GM23338 (cell line): ENCODE measurements around the gene NCK2. TPM values are rescaled to one million over a fixed set of nuclear protein-coding genes. Genes with fewer than 3 reads are reported as not detected.

Experiments used
- ATAC-seq: fragments of 200-7000 bp; cut with Tn5 transposase; 3 replicates; pipeline ENCODE4 v1.9.1; 2020
- DNase-seq: peaks from one replicate; pipeline ENCODE4 v3.0.0-alpha.2; 2015; ENCODE audit warnings: low spot score
- H2AFZ ChIP-seq: fragments of 200-600 bp; sonication (generic); 2 replicates; pipeline ENCODE4 v1.8.0; 2016; ENCODE audit warnings: antibody characterized with exemption, mild to moderate bottlenecking, moderate library complexity
- H3F3A ChIP-seq: fragments of 200-600 bp; sonication (generic); replicated peaks from 2 replicates; pipeline ENCODE4 v1.8.0; 2017; ENCODE audit warnings: antibody characterized with exemption, mixed run types, low read depth
- H3K27ac ChIP-seq: fragments of 200-600 bp; sonication (generic); 2 replicates; pipeline ENCODE4 v1.6.1; 2016; ENCODE audit warnings: low read depth
- H3K27me3 ChIP-seq: fragments of 200-600 bp; sonication (generic); 2 replicates; pipeline ENCODE4 v1.8.0; 2016; ENCODE audit warnings: mild to moderate bottlenecking, mixed run types, moderate library complexity; ENCODE audit not compliant: insufficient read depth
- H3K36me3 ChIP-seq: fragments of 200-600 bp; sonication (generic); 2 replicates; pipeline ENCODE4 v1.8.0; 2016; ENCODE audit warnings: mild to moderate bottlenecking; ENCODE audit not compliant: insufficient read depth
- H3K4me1 ChIP-seq: fragments of 200-600 bp; sonication (generic); 2 replicates; pipeline ENCODE4 v1.8.0; 2016; ENCODE audit warnings: mild to moderate bottlenecking, moderate library complexity; ENCODE audit not compliant: insufficient read depth
- H3K4me2 ChIP-seq: fragments of 200-600 bp; sonication (generic); 2 replicates; pipeline ENCODE4 v1.7.1; 2017; ENCODE audit warnings: mixed run types
- H3K4me3 ChIP-seq: fragments of 200-600 bp; sonication (generic); 2 replicates; pipeline ENCODE4 v1.6.1; 2016; ENCODE audit warnings: mixed run types
- H3K79me2 ChIP-seq: fragments of 200-600 bp; sonication (generic); replicated peaks from 2 replicates; pipeline ENCODE4 v1.8.0; 2017; ENCODE audit warnings: mild to moderate bottlenecking; ENCODE audit not compliant: insufficient read depth
- H3K9me2 ChIP-seq: fragments of 200-600 bp; sonication (generic); 2 replicates; pipeline ENCODE4 v1.8.0; 2017; ENCODE audit not compliant: insufficient read depth
- H4K20me1 ChIP-seq: fragments of 200-600 bp; sonication (generic); replicated peaks from 2 replicates; pipeline ENCODE4 v1.8.0; 2017; ENCODE audit warnings: mild to moderate bottlenecking; ENCODE audit not compliant: insufficient read depth
- H3K27ac Mint-ChIP-seq: 2 replicates; pipeline ENCODE4 v1.8.0; 2020; ENCODE audit warnings: inconsistent platforms, mild to moderate bottlenecking, moderate library complexity, mixed read lengths
- H3K27me3 Mint-ChIP-seq: 3 replicates; pipeline ENCODE4 v1.8.0; 2022; ENCODE audit warnings: low read depth, mild to moderate bottlenecking, moderate library complexity, mixed read lengths, inconsistent platforms; ENCODE audit not compliant: insufficient read depth, poor library complexity
- H3K36me3 Mint-ChIP-seq: 3 replicates; pipeline ENCODE4 v1.8.0; 2021; ENCODE audit warnings: low read depth, mild to moderate bottlenecking, inconsistent platforms, moderate library complexity, mixed read lengths
- H3K4me1 Mint-ChIP-seq: 3 replicates; pipeline ENCODE4 v1.8.0; 2020; ENCODE audit warnings: mild to moderate bottlenecking, inconsistent platforms, mixed read lengths
- H3K4me3 Mint-ChIP-seq: 3 replicates; pipeline ENCODE4 v1.8.0; 2021; ENCODE audit warnings: moderate library complexity, mild to moderate bottlenecking, inconsistent platforms, mixed read lengths
- H3K9me3 Mint-ChIP-seq: 3 replicates; pipeline ENCODE4 v1.8.0; 2020; ENCODE audit warnings: moderate library complexity, mild to moderate bottlenecking, inconsistent platforms, mixed read lengths
- CREB1 ChIP-seq: fragments of 250-450 bp; sonication (Bioruptor Pico); IDR thresholded peaks from 2 replicates; pipeline ENCODE4 v1.5.0; 2020; ENCODE audit warnings: low read depth, mild to moderate bottlenecking, moderate library complexity
- CTCF ChIP-seq, 2 experiments: fragments of 200-600 bp in 1 of 2; sonication (generic) in 1 of 2; conservative IDR thresholded peaks; 2 replicates each; pipeline versions ENCODE4 v1.5.1 to v1.6.1; 2016 to 2017; ENCODE audit warnings: antibody characterized with exemption in 2 of 2, low read depth in 2 of 2, mild to moderate bottlenecking in 2 of 2, moderate library complexity in 1 of 2
- EZH2 ChIP-seq: fragments of 200-600 bp; sonication (generic); IDR thresholded peaks from one replicate; pipeline ENCODE4 v1.8.0; 2017; ENCODE audit warnings: antibody characterized with exemption, mild to moderate bottlenecking, low read depth; ENCODE audit not compliant: unreplicated experiment
- EZH2phosphoT487 ChIP-seq: fragments of 200-600 bp; sonication (generic); IDR thresholded peaks from one replicate; pipeline ENCODE4 v1.8.1; 2018; ENCODE audit warnings: antibody characterized with exemption; ENCODE audit not compliant: unreplicated experiment
- JUNB ChIP-seq: IDR thresholded peaks from one replicate; pipeline ENCODE4 v1.6.1; 2016; ENCODE audit warnings: antibody characterized with exemption; ENCODE audit not compliant: unreplicated experiment
- NANOG ChIP-seq: IDR thresholded peaks from 2 replicates; pipeline ENCODE4 v1.6.1; 2016; ENCODE audit warnings: antibody characterized with exemption, borderline replicate concordance
- POLR2AphosphoS5 ChIP-seq: IDR thresholded peaks from 2 replicates; pipeline ENCODE4 v1.6.1; 2016; ENCODE audit warnings: antibody characterized with exemption, low read depth
- STAT1 ChIP-seq: IDR thresholded peaks from one replicate; pipeline ENCODE4 v1.6.1; 2016; ENCODE audit warnings: antibody characterized with exemption; ENCODE audit not compliant: unreplicated experiment
- ZNF114 ChIP-seq: fragments of 250-450 bp; sonication (Bioruptor Pico); IDR thresholded peaks from 2 replicates; pipeline ENCODE4 v1.5.0; 2020; ENCODE audit warnings: mild to moderate bottlenecking, moderate library complexity
- ZNF331 ChIP-seq: fragments of 250-450 bp; sonication (Bioruptor Pico); IDR thresholded peaks from 2 replicates; pipeline ENCODE4 v1.5.0; 2020; ENCODE audit warnings: low read depth, mild to moderate bottlenecking, moderate library complexity
- polyA plus RNA-seq: library from polyadenylated mRNA; unstranded; fragments of >200 nt; fragmentation: Nextera tagmentation; extraction: Ambion mirVana; gene quantifications from 2 replicates; pipeline ENCODE4 v1.2.1, GENCODE V29; 2016
- total RNA-seq: library from RNA; depleted of rRNA; stranded (reverse); fragments of >200 nt; shearing (Covaris generic); gene quantifications from 2 replicates; pipeline ENCODE4 v1.2.3, GENCODE V29; 2014
- TF ChIP-seq, protein P1 (sequence below): IDR thresholded peaks from one replicate; pipeline ENCODE4 v1.6.1; 2018; ENCODE audit warnings: antibody characterized with exemption; ENCODE audit not compliant: unreplicated experiment
- TF ChIP-seq, protein P2 (sequence below): IDR thresholded peaks from 2 replicates; pipeline ENCODE4 v1.6.1; 2016; ENCODE audit warnings: antibody characterized with exemption
- TF ChIP-seq, protein P3 (sequence below): fragments of 250-450 bp; sonication (Bioruptor Pico); IDR thresholded peaks from 2 replicates; pipeline ENCODE4 v1.5.0; 2020; ENCODE audit warnings: mild to moderate bottlenecking, moderate library complexity

NCK2 gene
- total and polyA plus RNA-seq, 2 experiments from 2014 or later, result 26.9 to 59.9 TPM

- Histone ChIP-seq H3K79me2 (peaks cover 79% of the 10 kb centered on the region), H3K9me2 (no peaks in the 10 kb centered on the region; the same call in 1 of the 2 replicates), H3F3A (no peaks in the 10 kb centered on the region), H2AFZ (no peak overlapping the region), H3K4me1 (peaks cover 8% of the 10 kb centered on the region), H3K27me3 (no peaks in the 10 kb centered on the region), H3K27ac (no peak overlapping the region), H3K4me2 (no peak overlapping the region), H3K4me3 (no peak overlapping the region), H4K20me1 (peaks cover 11% of the 10 kb centered on the region; the same call in 1 of the 2 replicates), H3K36me3 (no peaks in the 10 kb centered on the region)
- H3K4me3 Mint-ChIP-seq, result no peak overlapping the region
- H3K36me3 Mint-ChIP-seq, result no peaks in the 10 kb centered on the region; the same call in 2 of the 3 replicates
- DNase-seq, result no peak
- no peaks in the 10 kb centered on the region; the same call in 2 of the 3 replicates for H3K9me3 Mint-ChIP-seq
- peaks cover 19% of the 10 kb centered on the region for H3K4me1 Mint-ChIP-seq
- H3K27me3 Mint-ChIP-seq, result peaks cover 1% of the 10 kb centered on the region
- TF ChIP-seq NANOG (no peak), EZH2 (no peak), POLR2AphosphoS5 (no peak), CTCF (conservative IDR thresholded peaks at IDR 0.05; ENCODE audit: low read depth in 2 of 2) (no peak), STAT1 (no peak), EZH2phosphoT487 (no peak), CREB1 (CRISPR knock-in tag) (no peak), ZNF114 (CRISPR knock-in tag) (no peak), JUNB (no peak), ZNF331 (CRISPR knock-in tag) (no peak)
- TF ChIP-seq, protein P1, sequence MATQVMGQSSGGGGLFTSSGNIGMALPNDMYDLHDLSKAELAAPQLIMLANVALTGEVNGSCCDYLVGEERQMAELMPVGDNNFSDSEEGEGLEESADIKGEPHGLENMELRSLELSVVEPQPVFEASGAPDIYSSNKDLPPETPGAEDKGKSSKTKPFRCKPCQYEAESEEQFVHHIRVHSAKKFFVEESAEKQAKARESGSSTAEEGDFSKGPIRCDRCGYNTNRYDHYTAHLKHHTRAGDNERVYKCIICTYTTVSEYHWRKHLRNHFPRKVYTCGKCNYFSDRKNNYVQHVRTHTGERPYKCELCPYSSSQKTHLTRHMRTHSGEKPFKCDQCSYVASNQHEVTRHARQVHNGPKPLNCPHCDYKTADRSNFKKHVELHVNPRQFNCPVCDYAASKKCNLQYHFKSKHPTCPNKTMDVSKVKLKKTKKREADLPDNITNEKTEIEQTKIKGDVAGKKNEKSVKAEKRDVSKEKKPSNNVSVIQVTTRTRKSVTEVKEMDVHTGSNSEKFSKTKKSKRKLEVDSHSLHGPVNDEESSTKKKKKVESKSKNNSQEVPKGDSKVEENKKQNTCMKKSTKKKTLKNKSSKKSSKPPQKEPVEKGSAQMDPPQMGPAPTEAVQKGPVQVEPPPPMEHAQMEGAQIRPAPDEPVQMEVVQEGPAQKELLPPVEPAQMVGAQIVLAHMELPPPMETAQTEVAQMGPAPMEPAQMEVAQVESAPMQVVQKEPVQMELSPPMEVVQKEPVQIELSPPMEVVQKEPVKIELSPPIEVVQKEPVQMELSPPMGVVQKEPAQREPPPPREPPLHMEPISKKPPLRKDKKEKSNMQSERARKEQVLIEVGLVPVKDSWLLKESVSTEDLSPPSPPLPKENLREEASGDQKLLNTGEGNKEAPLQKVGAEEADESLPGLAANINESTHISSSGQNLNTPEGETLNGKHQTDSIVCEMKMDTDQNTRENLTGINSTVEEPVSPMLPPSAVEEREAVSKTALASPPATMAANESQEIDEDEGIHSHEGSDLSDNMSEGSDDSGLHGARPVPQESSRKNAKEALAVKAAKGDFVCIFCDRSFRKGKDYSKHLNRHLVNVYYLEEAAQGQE, result no peak
- TF ChIP-seq, protein P2, sequence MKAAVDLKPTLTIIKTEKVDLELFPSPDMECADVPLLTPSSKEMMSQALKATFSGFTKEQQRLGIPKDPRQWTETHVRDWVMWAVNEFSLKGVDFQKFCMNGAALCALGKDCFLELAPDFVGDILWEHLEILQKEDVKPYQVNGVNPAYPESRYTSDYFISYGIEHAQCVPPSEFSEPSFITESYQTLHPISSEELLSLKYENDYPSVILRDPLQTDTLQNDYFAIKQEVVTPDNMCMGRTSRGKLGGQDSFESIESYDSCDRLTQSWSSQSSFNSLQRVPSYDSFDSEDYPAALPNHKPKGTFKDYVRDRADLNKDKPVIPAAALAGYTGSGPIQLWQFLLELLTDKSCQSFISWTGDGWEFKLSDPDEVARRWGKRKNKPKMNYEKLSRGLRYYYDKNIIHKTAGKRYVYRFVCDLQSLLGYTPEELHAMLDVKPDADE, result no peak
- TF ChIP-seq, protein P3, sequence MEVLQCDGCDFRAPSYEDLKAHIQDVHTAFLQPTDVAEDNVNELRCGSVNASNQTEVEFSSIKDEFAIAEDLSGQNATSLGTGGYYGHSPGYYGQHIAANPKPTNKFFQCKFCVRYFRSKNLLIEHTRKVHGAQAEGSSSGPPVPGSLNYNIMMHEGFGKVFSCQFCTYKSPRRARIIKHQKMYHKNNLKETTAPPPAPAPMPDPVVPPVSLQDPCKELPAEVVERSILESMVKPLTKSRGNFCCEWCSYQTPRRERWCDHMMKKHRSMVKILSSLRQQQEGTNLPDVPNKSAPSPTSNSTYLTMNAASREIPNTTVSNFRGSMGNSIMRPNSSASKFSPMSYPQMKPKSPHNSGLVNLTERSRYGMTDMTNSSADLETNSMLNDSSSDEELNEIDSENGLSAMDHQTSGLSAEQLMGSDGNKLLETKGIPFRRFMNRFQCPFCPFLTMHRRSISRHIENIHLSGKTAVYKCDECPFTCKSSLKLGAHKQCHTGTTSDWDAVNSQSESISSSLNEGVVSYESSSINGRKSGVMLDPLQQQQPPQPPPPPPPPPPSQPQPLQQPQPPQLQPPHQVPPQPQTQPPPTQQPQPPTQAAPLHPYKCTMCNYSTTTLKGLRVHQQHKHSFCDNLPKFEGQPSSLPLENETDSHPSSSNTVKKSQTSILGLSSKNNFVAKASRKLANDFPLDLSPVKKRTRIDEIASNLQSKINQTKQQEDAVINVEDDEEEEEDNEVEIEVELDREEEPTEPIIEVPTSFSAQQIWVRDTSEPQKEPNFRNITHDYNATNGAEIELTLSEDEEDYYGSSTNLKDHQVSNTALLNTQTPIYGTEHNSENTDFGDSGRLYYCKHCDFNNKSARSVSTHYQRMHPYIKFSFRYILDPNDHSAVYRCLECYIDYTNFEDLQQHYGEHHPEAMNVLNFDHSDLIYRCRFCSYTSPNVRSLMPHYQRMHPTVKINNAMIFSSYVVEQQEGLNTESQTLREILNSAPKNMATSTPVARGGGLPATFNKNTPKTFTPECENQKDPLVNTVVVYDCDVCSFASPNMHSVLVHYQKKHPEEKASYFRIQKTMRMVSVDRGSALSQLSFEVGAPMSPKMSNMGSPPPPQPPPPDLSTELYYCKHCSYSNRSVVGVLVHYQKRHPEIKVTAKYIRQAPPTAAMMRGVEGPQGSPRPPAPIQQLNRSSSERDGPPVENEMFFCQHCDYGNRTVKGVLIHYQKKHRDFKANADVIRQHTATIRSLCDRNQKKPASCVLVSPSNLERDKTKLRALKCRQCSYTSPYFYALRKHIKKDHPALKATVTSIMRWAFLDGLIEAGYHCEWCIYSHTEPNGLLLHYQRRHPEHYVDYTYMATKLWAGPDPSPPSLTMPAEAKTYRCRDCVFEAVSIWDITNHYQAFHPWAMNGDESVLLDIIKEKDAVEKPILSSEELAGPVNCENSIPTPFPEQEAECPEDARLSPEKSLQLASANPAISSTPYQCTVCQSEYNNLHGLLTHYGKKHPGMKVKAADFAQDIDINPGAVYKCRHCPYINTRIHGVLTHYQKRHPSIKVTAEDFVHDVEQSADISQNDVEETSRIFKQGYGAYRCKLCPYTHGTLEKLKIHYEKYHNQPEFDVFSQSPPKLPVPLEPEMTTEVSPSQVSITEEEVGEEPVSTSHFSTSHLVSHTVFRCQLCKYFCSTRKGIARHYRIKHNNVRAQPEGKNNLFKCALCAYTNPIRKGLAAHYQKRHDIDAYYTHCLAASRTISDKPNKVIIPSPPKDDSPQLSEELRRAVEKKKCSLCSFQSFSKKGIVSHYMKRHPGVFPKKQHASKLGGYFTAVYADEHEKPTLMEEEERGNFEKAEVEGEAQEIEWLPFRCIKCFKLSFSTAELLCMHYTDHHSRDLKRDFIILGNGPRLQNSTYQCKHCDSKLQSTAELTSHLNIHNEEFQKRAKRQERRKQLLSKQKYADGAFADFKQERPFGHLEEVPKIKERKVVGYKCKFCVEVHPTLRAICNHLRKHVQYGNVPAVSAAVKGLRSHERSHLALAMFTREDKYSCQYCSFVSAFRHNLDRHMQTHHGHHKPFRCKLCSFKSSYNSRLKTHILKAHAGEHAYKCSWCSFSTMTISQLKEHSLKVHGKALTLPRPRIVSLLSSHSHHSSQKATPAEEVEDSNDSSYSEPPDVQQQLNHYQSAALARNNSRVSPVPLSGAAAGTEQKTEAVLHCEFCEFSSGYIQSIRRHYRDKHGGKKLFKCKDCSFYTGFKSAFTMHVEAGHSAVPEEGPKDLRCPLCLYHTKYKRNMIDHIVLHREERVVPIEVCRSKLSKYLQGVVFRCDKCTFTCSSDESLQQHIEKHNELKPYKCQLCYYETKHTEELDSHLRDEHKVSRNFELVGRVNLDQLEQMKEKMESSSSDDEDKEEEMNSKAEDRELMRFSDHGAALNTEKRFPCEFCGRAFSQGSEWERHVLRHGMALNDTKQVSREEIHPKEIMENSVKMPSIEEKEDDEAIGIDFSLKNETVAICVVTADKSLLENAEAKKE (CRISPR knock-in tag), result no peak
- no peak overlapping the region for H3K27ac Mint-ChIP-seq
- no peak for ATAC-seq
Measured at GRCh38 chr2:105849431-105850179, 104.9 kb downstream of the NCK2 start.
